Astrocyte (in vitro differentiated cells and primary cell): ENCODE results near the gene SLC43A1. TPM values are rescaled to one million over a fixed set of nuclear protein-coding genes. Genes with fewer than 3 reads are reported as not detected.

Source experiments
- DNase-seq: peaks from one replicate; pipeline ENCODE4 v3.0.0-alpha.2; 2010; ENCODE audit warnings: low read depth
- FAIRE-seq: peaks from 2 replicates; lab custom pipeline; 2011; peaks lifted over from hg19 to GRCh38; lab: Jason Lieb, UNC
- H2AFZ ChIP-seq: 2 replicates; pipeline ENCODE4 v1.6.0; 2012; ENCODE audit warnings: low read depth, low read length, inconsistent platforms
- H3K27ac ChIP-seq: 2 replicates; pipeline ENCODE4 v1.5.1; 2011; ENCODE audit warnings: low read depth, low read length, inconsistent platforms
- H3K27me3 ChIP-seq: 2 replicates; pipeline ENCODE4 v1.6.0; 2011; ENCODE audit warnings: low read length, inconsistent platforms; ENCODE audit not compliant: insufficient read depth
- H3K36me3 ChIP-seq: 2 replicates; pipeline ENCODE4 v1.5.1; 2011; ENCODE audit warnings: low read length, inconsistent platforms; ENCODE audit not compliant: insufficient read depth
- H3K4me1 ChIP-seq: 2 replicates; pipeline ENCODE4 v1.5.1; 2011; ENCODE audit warnings: low read length, inconsistent platforms; ENCODE audit not compliant: insufficient read depth
- H3K4me2 ChIP-seq: 2 replicates; pipeline ENCODE4 v1.6.0; 2012; ENCODE audit warnings: low read length, inconsistent platforms
- H3K4me3 ChIP-seq: 2 replicates; pipeline ENCODE4 v1.5.1; 2011; ENCODE audit warnings: low read depth, mild to moderate bottlenecking, low read length, inconsistent platforms; ENCODE audit not compliant: insufficient read depth
- H3K79me2 ChIP-seq: 2 replicates; pipeline ENCODE4 v1.6.0; 2012; ENCODE audit warnings: mild to moderate bottlenecking, low read length, inconsistent platforms; ENCODE audit not compliant: insufficient read depth
- H3K9ac ChIP-seq: 2 replicates; pipeline ENCODE4 v1.6.0; 2012; ENCODE audit warnings: mild to moderate bottlenecking, low read length, inconsistent platforms
- H3K9me3 ChIP-seq: 2 replicates; pipeline ENCODE4 v1.5.1; 2012; ENCODE audit warnings: low read depth, mild to moderate bottlenecking, low read length, inconsistent platforms; ENCODE audit not compliant: insufficient read depth
- H4K20me1 ChIP-seq: 2 replicates; pipeline ENCODE4 v1.6.0; 2012; ENCODE audit warnings: low read length, inconsistent platforms; ENCODE audit not compliant: insufficient read depth
- H3K27ac Mint-ChIP-seq: one replicate; pipeline ENCODE4 v1.8.0; 2021; ENCODE audit warnings: mild to moderate bottlenecking, mixed read lengths; ENCODE audit not compliant: unreplicated experiment
- H3K27me3 Mint-ChIP-seq: one replicate; pipeline ENCODE4 v1.8.0; 2021; ENCODE audit warnings: low read depth, mixed read lengths; ENCODE audit not compliant: unreplicated experiment
- H3K36me3 Mint-ChIP-seq: one replicate; pipeline ENCODE4 v1.8.0; 2021; ENCODE audit warnings: low read depth, mixed read lengths; ENCODE audit not compliant: unreplicated experiment
- H3K4me1 Mint-ChIP-seq: one replicate; pipeline ENCODE4 v1.8.0; 2021; ENCODE audit warnings: low read depth, mixed read lengths; ENCODE audit not compliant: unreplicated experiment
- H3K4me3 Mint-ChIP-seq: one replicate; pipeline ENCODE4 v1.8.0; 2021; ENCODE audit warnings: mild to moderate bottlenecking, moderate library complexity, mixed read lengths; ENCODE audit not compliant: unreplicated experiment
- H3K9me3 Mint-ChIP-seq: one replicate; pipeline ENCODE4 v1.8.0; 2021; ENCODE audit warnings: mild to moderate bottlenecking, mixed read lengths; ENCODE audit not compliant: unreplicated experiment
- CTCF ChIP-seq: IDR thresholded peaks from 2 replicates; pipeline ENCODE4 v1.5.1; 2011; ENCODE audit warnings: low read depth, mild to moderate bottlenecking, inconsistent platforms, low read length, moderate library complexity; ENCODE audit not compliant: insufficient read depth
- EZH2 ChIP-seq: IDR thresholded peaks from 2 replicates; pipeline ENCODE4 v1.6.1; 2012; ENCODE audit warnings: mild to moderate bottlenecking, low read length, inconsistent platforms; ENCODE audit not compliant: insufficient read depth
- total RNA-seq: library from RNA; stranded (reverse); gene quantifications from 2 replicates; pipeline ENCODE4 v1.2.1, GENCODE V29; 2021

Gene SLC43A1
- total RNA-seq, 1 donor from 2014 or later: 3.5 TPM

- H3K4me3 ChIP-seq: no peak overlapping the region
- H3K36me3 ChIP-seq: peaks cover 3% of the 10 kb centered on the region
- DNase-seq: no peak
- Mint-ChIP-seq H3K27ac (no peak overlapping the region), H3K36me3 (peaks cover 3% of the 10 kb centered on the region), H3K4me3 (no peak overlapping the region), H3K4me1 (no peaks in the 10 kb centered on the region), H3K27me3 (peaks cover 19% of the 10 kb centered on the region), H3K9me3 (no peaks in the 10 kb centered on the region)
- no peaks in the 10 kb centered on the region for H3K9me3 ChIP-seq
- FAIRE-seq: no peak
- TF ChIP-seq CTCF (no peak), EZH2 (no peak)
- no peak overlapping the region for H3K9ac ChIP-seq
- no peak overlapping the region for H3K4me2 ChIP-seq
- H3K4me1 ChIP-seq: peaks cover under 1% of the 10 kb centered on the region
- no peaks in the 10 kb centered on the region for H4K20me1 ChIP-seq
- H3K79me2 ChIP-seq: no peaks in the 10 kb centered on the region
- H3K27ac ChIP-seq: no peak overlapping the region
- H3K27me3 ChIP-seq: no peaks in the 10 kb centered on the region
- H2AFZ ChIP-seq: no peak overlapping the region
Measured at GRCh38 chr11:57521116-57521515, 5.6 kb upstream of the SLC43A1 start.

GRCh38 chr11:57516061-57516443 is 550 bp upstream of the SLC43A1 start:
- Mint-ChIP-seq H3K4me3 (peak overlapping the region; percentile 94), H3K9me3 (no peaks in the 10 kb centered on the region), H3K27me3 (peaks cover 24% of the 10 kb centered on the region), H3K4me1 (no peaks in the 10 kb centered on the region), H3K27ac (no peak overlapping the region), H3K36me3 (no peaks in the 10 kb centered on the region)
- H3K27me3 ChIP-seq: no peaks in the 10 kb centered on the region
- no peaks in the 10 kb centered on the region for H3K9me3 ChIP-seq
- peak overlapping the region; percentile 92 for H3K4me2 ChIP-seq
- H3K9ac ChIP-seq: peak overlapping the region; percentile 76
- DNase-seq: no peak
- no peak overlapping the region for H3K27ac ChIP-seq
- no peaks in the 10 kb centered on the region for H3K36me3 ChIP-seq
- H3K4me1 ChIP-seq: peaks cover 11% of the 10 kb centered on the region
- H4K20me1 ChIP-seq: peaks cover 7% of the 10 kb centered on the region
- peak overlapping the region; percentile 85 for H2AFZ ChIP-seq
- H3K79me2 ChIP-seq: no peaks in the 10 kb centered on the region
- H3K4me3 ChIP-seq: peak overlapping the region; percentile 73
- no peak for FAIRE-seq
- TF ChIP-seq CTCF (no peak), EZH2 (no peak)

GRCh38 chr11:57514538-57515331 is 767 bp downstream of the SLC43A1 start:
- Mint-ChIP-seq H3K4me3 (peak overlapping the region; percentile 89), H3K27me3 (peaks cover 24% of the 10 kb centered on the region)

More at GRCh38 chr11:57514538-57515331, 767 bp downstream of the SLC43A1 start:
- peaks cover 11% of the 10 kb centered on the region for H3K4me1 ChIP-seq
- H2AFZ ChIP-seq: peak overlapping the region; percentile 85
- no peaks in the 10 kb centered on the region for H3K36me3 ChIP-seq
- no peak overlapping the region for H3K27ac ChIP-seq
- peak overlapping the region; percentile 73 for H3K4me3 ChIP-seq
- no peaks in the 10 kb centered on the region for H3K9me3 Mint-ChIP-seq
- no peak for TF ChIP-seq EZH2
- no peak for TF ChIP-seq CTCF
- no peaks in the 10 kb centered on the region for H3K27me3 ChIP-seq
- peak overlapping the region; percentile 92 for H3K4me2 ChIP-seq
- peak overlapping the region; percentile 76 for H3K9ac ChIP-seq
- peaks cover 7% of the 10 kb centered on the region for H4K20me1 ChIP-seq
- no peak overlapping the region for H3K27ac Mint-ChIP-seq
- no peaks in the 10 kb centered on the region for H3K4me1 Mint-ChIP-seq
- no peaks in the 10 kb centered on the region for H3K9me3 ChIP-seq
- DNase-seq (no peak), FAIRE-seq (no peak)
- no peaks in the 10 kb centered on the region for H3K36me3 Mint-ChIP-seq
- no peaks in the 10 kb centered on the region for H3K79me2 ChIP-seq
